Measurements from ENCODE around the gene RGL1. TPM values are rescaled to one million over a fixed set of nuclear protein-coding genes. Genes with fewer than 3 reads are reported as not detected.

The RGL1 gene
- total RNA-seq, 1 donor from 2014 or later, result 20.9 TPM

GRCh38 chr1:183970516-183971300 lies 165.8 kb downstream of the RGL1 start:
- Mint-ChIP-seq H3K27ac (ENCODE audit: unreplicated experiment) (no peak overlapping the region), H3K4me1 (ENCODE audit: low read depth) (peaks cover 3% of the 10 kb centered on the region), H3K36me3 (ENCODE audit: low read depth) (peaks cover 10% of the 10 kb centered on the region), H3K9me3 (ENCODE audit: low read depth) (no peaks in the 10 kb centered on the region), H3K4me3 (ENCODE audit: unreplicated experiment) (no peak overlapping the region), H3K27me3 (ENCODE audit: low read depth) (no peaks in the 10 kb centered on the region)
- no peak for DNase-seq (ENCODE audit: low spot score)
- no peak for TF ChIP-seq CTCF (IDR thresholded peaks at IDR 0.05)

GRCh38 chr1:183975651-183976050 lies 170.7 kb downstream of the RGL1 start:
- Mint-ChIP-seq H3K4me1 (ENCODE audit: low read depth) (peaks cover 3% of the 10 kb centered on the region), H3K9me3 (ENCODE audit: low read depth) (no peaks in the 10 kb centered on the region), H3K27me3 (ENCODE audit: low read depth) (no peaks in the 10 kb centered on the region), H3K4me3 (ENCODE audit: unreplicated experiment) (no peak overlapping the region), H3K36me3 (ENCODE audit: low read depth) (peaks cover 1% of the 10 kb centered on the region), H3K27ac (ENCODE audit: unreplicated experiment) (no peak overlapping the region)
- no peak for TF ChIP-seq CTCF (IDR thresholded peaks at IDR 0.05)
- DNase-seq (ENCODE audit: low spot score), result no peak

- H3K27me3 Mint-ChIP-seq (ENCODE audit: low read depth), result no peaks in the 10 kb centered on the region
- peaks cover 4% of the 10 kb centered on the region for H3K4me1 Mint-ChIP-seq (ENCODE audit: low read depth)
- H3K9me3 Mint-ChIP-seq (ENCODE audit: low read depth), result no peaks in the 10 kb centered on the region
- no peak for TF ChIP-seq CTCF (IDR thresholded peaks at IDR 0.05)
- H3K4me3 Mint-ChIP-seq (ENCODE audit: unreplicated experiment), result no peak overlapping the region
- no peaks in the 10 kb centered on the region for H3K36me3 Mint-ChIP-seq (ENCODE audit: low read depth)
- no peak overlapping the region for H3K27ac Mint-ChIP-seq (ENCODE audit: unreplicated experiment)
- no peak for DNase-seq (ENCODE audit: low spot score)
These were observed 172.8 kb downstream of the RGL1 start for GRCh38 chr1:183977717-183978116.

Other genes with a start within 250 kb of the RGL1 start
- gene NCF2, start 214.7 kb upstream of the RGL1 start, total RNA-seq, result 1.2 to 3.2 TPM (median 2.7 TPM) in 3 replicates
- 144 to 193 TPM (median 192 TPM) in 3 replicates for gene ARPC5, start 169.3 kb upstream of the RGL1 start, total RNA-seq
- gene APOBEC4, start 151.8 kb upstream of the RGL1 start, total RNA-seq, result not detected in 3 replicates
- gene COLGALT2, start 232.6 kb downstream of the RGL1 start, total RNA-seq, result 3.4 to 8.8 TPM (median 8.1 TPM) in 3 replicates
- gene TSEN15, start 246.6 kb downstream of the RGL1 start, total RNA-seq, result 38.8 to 41.5 TPM (median 40.6 TPM) in 3 replicates

All from chondrocyte (in vitro differentiated cells).